HG02678 (cell line): ENCODE measurements around the gene RCAN3.
"Not testable (repeated sequence)": the region's sequence is repeated elsewhere in the genome, so short reads cannot be mapped to it uniquely, and the experiment has no call there.

Source experiments
- ATAC-seq: cut with Tn5 transposase; IDR thresholded peaks from one replicate; pipeline ENCODE4 v1.9.1; 2021; ENCODE audit warnings: mild to moderate bottlenecking, moderate library complexity; ENCODE audit not compliant: unreplicated experiment

The RCAN3 gene

GRCh38 chr1:24508911-24509310, 6.3 kb downstream of the RCAN3 start:
- no peak for ATAC-seq

GRCh38 chr1:24513706-24514105, 11.1 kb downstream of the RCAN3 start:
- ATAC-seq = no peak

- no peak for ATAC-seq
Measured at GRCh38 chr1:24514946-24515345, 12.3 kb downstream of the RCAN3 start.

GRCh38 chr1:24515671-24516209, 13.1 kb downstream of the RCAN3 start:
- not testable (repeated sequence) for ATAC-seq

DNA sequence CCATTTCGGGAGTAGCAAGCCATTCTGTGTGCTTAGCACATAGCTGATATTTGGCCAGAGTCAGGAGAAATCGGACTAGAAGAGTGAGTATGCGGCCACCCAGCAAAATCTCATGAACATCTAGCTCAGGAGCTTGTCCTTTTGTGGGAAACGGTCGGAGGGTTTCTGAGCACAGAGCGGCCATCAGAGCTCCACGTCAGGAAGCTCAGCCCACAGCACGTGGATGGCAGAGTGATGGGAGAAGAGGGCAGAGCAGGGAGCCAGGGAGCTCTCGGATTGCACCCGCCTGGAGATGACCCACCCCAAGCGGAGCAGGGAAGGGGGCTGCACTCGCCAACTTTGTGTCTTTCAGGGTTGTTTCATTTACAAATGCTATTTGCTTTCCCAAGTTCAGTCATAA, 13.9 kb downstream of the RCAN3 start:
- ATAC-seq = no peak

GRCh38 chr1:24517898-24518297, 15.3 kb downstream of the RCAN3 start:
- no peak for ATAC-seq

- not testable (repeated sequence) for ATAC-seq
Measured at GRCh38 chr1:24520282-24520681, 17.6 kb downstream of the RCAN3 start.

GRCh38 chr1:24525606-24526005, 23.0 kb downstream of the RCAN3 start:
- no peak for ATAC-seq

- no peak for ATAC-seq
Measured at GRCh38 chr1:24526045-24526444, 23.4 kb downstream of the RCAN3 start.

DNA sequence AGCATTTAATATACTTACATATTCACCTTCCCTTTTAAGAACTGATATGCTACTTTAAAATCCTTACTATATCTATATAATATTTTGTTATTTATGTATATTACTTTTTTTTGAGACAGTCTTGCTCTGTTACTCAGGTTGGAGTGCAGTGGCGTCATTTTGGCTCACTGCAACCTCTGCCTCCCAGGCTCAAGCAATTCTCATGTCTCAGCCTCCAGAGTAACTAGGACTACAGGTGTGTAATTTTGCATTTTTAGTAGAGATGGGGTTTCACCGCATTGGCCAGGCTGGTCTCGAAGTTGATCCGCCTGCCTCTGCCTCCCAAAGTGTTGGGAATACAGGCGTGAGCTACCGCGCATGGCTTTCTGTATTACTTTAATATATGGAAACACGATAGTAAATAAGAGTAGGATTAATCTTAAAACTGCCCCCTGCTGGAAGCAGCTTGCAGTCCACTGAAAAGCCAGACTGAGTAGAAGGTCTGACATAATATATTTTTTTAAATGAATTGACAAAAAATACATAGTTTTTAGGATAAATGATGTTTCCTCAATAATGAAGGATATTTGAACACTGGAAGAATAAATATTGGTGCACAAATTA, 24.4 kb downstream of the RCAN3 start:
- no peak for ATAC-seq

DNA sequence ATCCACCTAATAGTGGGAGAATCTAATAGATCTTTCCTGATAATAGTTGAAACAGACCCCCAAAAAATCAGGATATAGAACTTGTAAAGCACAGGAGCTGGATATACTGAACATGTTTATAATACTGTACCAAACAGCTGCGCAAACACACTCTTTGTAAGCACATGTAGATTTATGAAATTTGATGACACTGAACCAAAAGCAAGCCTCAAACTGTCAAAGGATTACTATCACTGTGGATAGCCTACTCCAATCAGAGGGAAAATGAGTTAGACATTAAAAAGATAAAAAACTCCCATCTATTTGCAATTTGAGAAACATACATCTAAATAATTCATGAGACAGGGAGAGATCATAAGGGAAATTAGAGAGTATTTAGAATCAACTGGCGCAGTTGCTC, 26.1 kb downstream of the RCAN3 start:
- ATAC-seq = no peak

DNA sequence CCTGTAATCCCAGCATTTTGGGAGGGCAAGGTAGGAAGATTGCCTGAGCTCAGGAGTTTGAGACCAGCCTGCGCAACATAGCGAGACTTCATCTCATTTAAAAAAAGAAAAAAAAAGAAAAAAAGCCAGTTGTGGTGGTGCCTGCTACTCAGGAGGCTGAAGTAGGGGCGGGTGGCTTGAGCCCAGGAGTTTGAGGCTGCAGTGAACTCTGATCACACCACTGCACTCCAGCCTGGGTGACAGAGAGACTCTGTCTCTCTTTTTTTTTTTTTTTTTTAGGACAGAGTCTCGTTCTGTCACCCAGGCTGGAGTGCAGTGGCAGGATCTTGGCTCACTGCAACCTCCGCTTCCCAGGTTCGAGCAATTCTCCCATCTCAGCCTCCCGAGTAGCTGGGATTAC, 26.7 kb downstream of the RCAN3 start:
- not testable (repeated sequence) for ATAC-seq

- no peak for ATAC-seq
Measured at GRCh38 chr1:24535021-24535424, 32.4 kb downstream of the RCAN3 start.

GRCh38 chr1:24535778-24536177, 33.1 kb downstream of the RCAN3 start:
- no peak for ATAC-seq

- ATAC-seq = peak; percentile 64
Measured at GRCh38 chr1:24536391-24536840, 33.8 kb downstream of the RCAN3 start.

GRCh38 chr1:24540051-24540905, 37.6 kb downstream of the RCAN3 start:
- no peak for ATAC-seq

DNA sequence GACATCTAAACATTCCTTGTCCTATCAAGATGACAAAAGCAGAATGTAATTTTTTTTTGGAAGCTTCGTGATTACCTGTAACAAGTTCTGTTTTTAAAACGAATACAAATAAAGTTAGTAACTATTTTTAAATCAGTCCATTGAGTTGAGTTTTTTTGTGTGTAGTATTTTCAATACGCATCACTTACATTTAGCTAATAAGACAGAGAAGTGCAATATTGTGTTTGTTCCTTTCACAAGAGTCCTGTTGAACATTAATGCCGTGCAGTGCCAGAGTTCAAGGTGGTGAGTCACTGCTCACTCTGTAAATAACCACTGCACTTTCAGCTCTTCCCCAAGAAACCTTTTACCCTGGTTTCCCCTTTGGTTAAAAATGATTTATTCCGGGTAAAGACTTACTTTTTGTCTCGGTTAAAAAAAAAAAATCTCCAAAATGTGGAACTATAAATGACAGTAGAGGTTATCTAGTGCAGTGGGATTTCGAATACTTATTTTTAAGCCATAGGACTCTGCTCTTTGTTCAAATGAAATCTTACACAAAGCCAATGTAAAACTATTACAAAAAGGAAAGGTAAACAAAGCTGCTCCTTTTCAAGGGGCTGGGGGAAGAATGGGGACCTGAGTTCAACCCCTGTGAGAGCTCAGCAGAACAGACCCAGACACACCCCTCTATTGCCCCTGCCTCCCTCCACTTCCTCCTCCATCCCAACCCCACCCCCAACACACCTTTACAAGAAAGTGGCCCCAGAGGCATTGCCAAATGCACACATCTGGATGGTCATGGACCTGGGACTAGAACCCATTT, 38.5 kb downstream of the RCAN3 start:
- no peak for ATAC-seq

DNA sequence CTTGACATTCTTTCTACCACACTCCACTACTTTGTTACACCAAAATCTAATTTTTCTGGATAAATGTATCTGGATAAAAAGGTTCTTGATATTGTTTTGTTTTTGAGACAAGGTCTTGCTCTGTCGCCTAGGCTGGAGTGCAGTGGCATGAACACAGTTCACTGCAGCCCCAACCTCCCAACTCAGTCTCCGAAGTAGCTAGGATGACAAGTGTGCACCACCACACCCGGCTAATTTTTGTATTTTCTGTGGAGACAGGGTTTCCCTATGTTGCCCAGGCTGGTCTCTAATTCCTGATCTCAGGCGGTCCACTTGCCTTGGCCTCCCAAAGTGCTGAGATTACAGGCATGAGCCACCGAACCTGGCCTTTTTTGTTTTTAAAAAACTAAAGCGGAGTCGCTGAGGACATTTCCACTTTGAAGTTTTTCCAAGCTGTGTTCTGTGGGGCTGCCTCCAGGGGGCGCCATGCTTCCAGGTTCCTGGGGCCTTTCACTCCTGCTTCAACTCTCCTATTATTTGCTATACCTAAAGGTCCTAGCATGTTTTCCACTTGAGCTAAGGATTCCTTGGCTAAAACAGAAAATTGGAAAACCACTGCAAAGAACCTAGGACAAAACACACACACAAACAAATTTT, 39.2 kb downstream of the RCAN3 start:
- no peak for ATAC-seq

- no peak for ATAC-seq
Measured at GRCh38 chr1:24544239-24544638, 41.6 kb downstream of the RCAN3 start.

DNA sequence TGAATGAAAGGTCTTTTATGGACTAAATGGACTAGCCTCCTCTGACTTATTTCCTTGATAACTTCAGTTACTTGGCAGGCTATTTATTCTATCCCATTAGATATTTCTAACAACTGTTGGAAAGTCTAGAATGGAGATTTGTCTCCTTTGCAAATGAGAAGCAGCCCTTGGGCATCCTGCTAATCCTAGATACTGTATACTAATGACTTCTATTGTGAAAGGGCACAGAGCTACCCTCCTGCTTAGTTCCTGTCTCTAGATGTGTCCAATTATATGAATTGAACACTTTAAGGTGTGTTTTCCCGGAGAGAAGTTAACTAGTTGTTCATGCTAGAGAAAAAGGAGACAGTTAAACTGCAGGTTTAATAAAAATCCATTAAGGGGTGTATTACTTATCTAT, 43.0 kb downstream of the RCAN3 start:
- no peak for ATAC-seq

- no peak for ATAC-seq
Measured at GRCh38 chr1:24547195-24547594, 44.6 kb downstream of the RCAN3 start.
